AG04450 (cell line): ENCODE results near the gene TCERG1L. TPM values are rescaled to one million over a fixed set of nuclear protein-coding genes. Genes with fewer than 3 reads are reported as not detected.

Experiments
- CTCF ChIA-PET: fragments of 300-600, 350-600 bp; formaldehyde crosslinking; extraction: SDS; loops from one replicate; lab custom pipeline; 2022; ENCODE audit warnings: antibody characterized with exemption, inconsistent platforms; lab: Charles Lee
- POLR2A ChIA-PET: fragments of 350-600 bp; formaldehyde crosslinking; extraction: SDS; loops from one replicate; lab custom pipeline; 2021; ENCODE audit warnings: antibody characterized with exemption, inconsistent platforms; lab: Yijun Ruan, JAX
- DNase-seq: peaks from one replicate; pipeline ENCODE4 v3.0.0-alpha.2; 2011; ENCODE audit warnings: low read depth, low spot score
- H3K27ac ChIP-seq: one replicate; pipeline ENCODE4 v1.5.1; 2012; ENCODE audit warnings: low read depth, low read length, control low read depth
- H3K27me3 ChIP-seq: one replicate; pipeline ENCODE4 v1.6.0; 2012; ENCODE audit warnings: low read length; ENCODE audit not compliant: control insufficient read depth, insufficient read depth
- H3K4me3 ChIP-seq: 2 replicates; pipeline ENCODE4 v1.5.1; 2011; ENCODE audit warnings: mild to moderate bottlenecking, low read depth, low read length, control low read depth
- H3K9me3 ChIP-seq: 2 replicates; pipeline ENCODE4 v1.5.1; 2012; ENCODE audit warnings: low read length; ENCODE audit not compliant: control insufficient read depth, insufficient read depth
- CTCF ChIP-seq: IDR thresholded peaks from 2 replicates; pipeline ENCODE4 v1.5.1; 2011; ENCODE audit warnings: low read depth, low read length, control low read depth, inconsistent platforms
- polyA plus RNA-seq: library from polyadenylated mRNA; depleted of rRNA; stranded (reverse); fragments of >200 nt; gene quantifications from 2 replicates; pipeline ENCODE4 v1.2.3, GENCODE V29; 2011

Gene TCERG1L
- polyA plus RNA-seq, 1 experiment = not detected

GRCh38 chr10:131142517-131143380, 168.8 kb downstream of the TCERG1L start:
- ChIA-PET CTCF (no interaction called here), POLR2A (no interaction called here)
- no peak for TF ChIP-seq CTCF
- Histone ChIP-seq H3K9me3 (peaks cover 70% of the 10 kb centered on the region), H3K27me3 (no peaks in the 10 kb centered on the region), H3K4me3 (no peak overlapping the region), H3K27ac (no peak overlapping the region)
- no peak for DNase-seq

GRCh38 chr10:131141645-131142516, 169.6 kb downstream of the TCERG1L start:
- CTCF ChIA-PET = interaction anchor here (0.5 kb wide), 1 partner anchor 733 kb away, joined by 3 read pairs; no protein-coding TSS in a partner anchor
- no peak for TF ChIP-seq CTCF
- POLR2A ChIA-PET = no interaction called here
- DNase-seq = no peak
- H3K9me3 ChIP-seq = peaks cover 68% of the 10 kb centered on the region
- no peaks in the 10 kb centered on the region for H3K27me3 ChIP-seq
- H3K27ac ChIP-seq = no peak overlapping the region
- H3K4me3 ChIP-seq = no peak overlapping the region

GRCh38 chr10:131141207-131141606, 170.3 kb downstream of the TCERG1L start:
- ChIA-PET POLR2A (no interaction called here), CTCF (interaction anchor here (0.5 kb wide), 1 partner anchor 734 kb away, joined by 3 read pairs; no protein-coding TSS in a partner anchor)
- Histone ChIP-seq H3K9me3 (peaks cover 69% of the 10 kb centered on the region), H3K4me3 (no peak overlapping the region), H3K27ac (no peak overlapping the region), H3K27me3 (no peaks in the 10 kb centered on the region)
- no peak for TF ChIP-seq CTCF
- DNase-seq = no peak

GRCh38 chr10:131140606-131141005, 170.9 kb downstream of the TCERG1L start:
- Histone ChIP-seq H3K4me3 (no peak overlapping the region), H3K9me3 (peaks cover 69% of the 10 kb centered on the region), H3K27me3 (no peaks in the 10 kb centered on the region), H3K27ac (no peak overlapping the region)
- no peak for DNase-seq
- POLR2A ChIA-PET = no interaction called here
- CTCF ChIA-PET = no interaction called here
- no peak for TF ChIP-seq CTCF
